ENCODE results near the gene POU2F3. TPM values are rescaled to one million over a fixed set of nuclear protein-coding genes. Genes with fewer than 3 reads are reported as not detected.

POU2F3 gene
- total and polyA plus RNA-seq, 2 of the 13 experiments (the other 11 are each of a cell fraction or from before 2014, with no cell fraction given), result not detected

DNA sequence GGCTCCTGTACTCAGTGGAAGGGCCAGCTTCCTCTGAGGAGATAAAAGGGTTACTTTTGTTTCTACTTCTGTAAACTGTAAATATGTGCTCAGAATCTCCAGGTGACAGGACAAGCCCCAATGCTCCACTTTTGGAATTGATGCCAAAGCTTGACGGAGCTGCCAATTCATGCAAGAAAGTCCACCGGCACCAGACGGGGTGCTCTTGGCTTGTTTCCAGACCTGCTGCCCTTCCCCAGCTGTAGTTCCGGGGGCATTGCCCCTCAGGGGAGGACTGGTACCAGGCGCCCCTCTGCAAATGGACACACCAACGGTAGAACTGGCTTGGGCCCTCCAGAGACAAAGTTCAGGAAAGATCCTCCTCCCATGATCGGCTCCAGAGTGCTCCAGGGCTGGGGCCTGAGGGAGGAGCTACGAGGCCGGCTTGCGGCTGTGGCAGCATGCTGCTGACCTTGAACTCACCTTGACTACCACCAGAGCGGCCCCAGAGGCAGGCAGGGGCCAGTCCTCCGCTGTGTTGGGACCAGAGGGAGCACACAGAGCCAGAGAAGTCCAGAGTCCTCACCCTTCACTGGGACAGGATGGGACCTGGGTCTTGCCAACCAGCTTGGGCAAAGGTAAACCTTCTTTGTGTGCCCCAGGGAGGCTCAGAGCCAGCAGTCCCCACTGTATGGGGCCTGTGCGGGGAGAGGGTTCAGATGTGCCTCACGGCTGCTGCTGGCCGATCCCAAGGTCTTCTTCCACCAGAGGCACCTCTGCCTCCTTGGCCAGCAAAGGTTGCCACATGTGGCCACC is 46.9 kb upstream of the POU2F3 start (continued):
- no peak for TF ChIP-seq NFE2L2 (IDR thresholded peaks at IDR 0.05; ENCODE audit: low read length)
- TF ChIP-seq ZBTB7B (CRISPR knock-in tag; IDR thresholded peaks at IDR 0.05), result peak; percentile 83
- TF ChIP-seq, protein P1, sequence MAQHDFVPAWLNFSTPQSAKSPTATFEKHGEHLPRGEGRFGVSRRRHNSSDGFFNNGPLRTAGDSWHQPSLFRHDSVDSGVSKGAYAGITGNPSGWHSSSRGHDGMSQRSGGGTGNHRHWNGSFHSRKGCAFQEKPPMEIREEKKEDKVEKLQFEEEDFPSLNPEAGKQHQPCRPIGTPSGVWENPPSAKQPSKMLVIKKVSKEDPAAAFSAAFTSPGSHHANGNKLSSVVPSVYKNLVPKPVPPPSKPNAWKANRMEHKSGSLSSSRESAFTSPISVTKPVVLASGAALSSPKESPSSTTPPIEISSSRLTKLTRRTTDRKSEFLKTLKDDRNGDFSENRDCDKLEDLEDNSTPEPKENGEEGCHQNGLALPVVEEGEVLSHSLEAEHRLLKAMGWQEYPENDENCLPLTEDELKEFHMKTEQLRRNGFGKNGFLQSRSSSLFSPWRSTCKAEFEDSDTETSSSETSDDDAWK (CRISPR knock-in tag; IDR thresholded peaks at IDR 0.05), result no peak
- TF ChIP-seq SAP130 (CRISPR knock-in tag; IDR thresholded peaks at IDR 0.05; ENCODE audit: low read depth), result peak; percentile 80
- TF ChIP-seq SOX5 (CRISPR knock-in tag; IDR thresholded peaks at IDR 0.05; ENCODE audit: borderline replicate concordance), result peak; percentile 67; the same call in 1 of the 2 replicates
- TF ChIP-seq, protein P2, sequence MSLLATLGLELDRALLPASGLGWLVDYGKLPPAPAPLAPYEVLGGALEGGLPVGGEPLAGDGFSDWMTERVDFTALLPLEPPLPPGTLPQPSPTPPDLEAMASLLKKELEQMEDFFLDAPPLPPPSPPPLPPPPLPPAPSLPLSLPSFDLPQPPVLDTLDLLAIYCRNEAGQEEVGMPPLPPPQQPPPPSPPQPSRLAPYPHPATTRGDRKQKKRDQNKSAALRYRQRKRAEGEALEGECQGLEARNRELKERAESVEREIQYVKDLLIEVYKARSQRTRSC (CRISPR knock-in tag; IDR thresholded peaks at IDR 0.05; ENCODE audit: low read depth), result 0 out of 2 replicates have a peak, but pooled peaks have one; percentile 51
- TF ChIP-seq REL (CRISPR knock-in tag; conservative IDR thresholded peaks at IDR 0.05), result no peak
- 0 out of 2 replicates have a peak, but pooled peaks have one; percentile 23 for TF ChIP-seq ARHGAP35 (CRISPR knock-in tag; IDR thresholded peaks at IDR 0.05; ENCODE audit: borderline replicate concordance)
- TF ChIP-seq, protein P3, sequence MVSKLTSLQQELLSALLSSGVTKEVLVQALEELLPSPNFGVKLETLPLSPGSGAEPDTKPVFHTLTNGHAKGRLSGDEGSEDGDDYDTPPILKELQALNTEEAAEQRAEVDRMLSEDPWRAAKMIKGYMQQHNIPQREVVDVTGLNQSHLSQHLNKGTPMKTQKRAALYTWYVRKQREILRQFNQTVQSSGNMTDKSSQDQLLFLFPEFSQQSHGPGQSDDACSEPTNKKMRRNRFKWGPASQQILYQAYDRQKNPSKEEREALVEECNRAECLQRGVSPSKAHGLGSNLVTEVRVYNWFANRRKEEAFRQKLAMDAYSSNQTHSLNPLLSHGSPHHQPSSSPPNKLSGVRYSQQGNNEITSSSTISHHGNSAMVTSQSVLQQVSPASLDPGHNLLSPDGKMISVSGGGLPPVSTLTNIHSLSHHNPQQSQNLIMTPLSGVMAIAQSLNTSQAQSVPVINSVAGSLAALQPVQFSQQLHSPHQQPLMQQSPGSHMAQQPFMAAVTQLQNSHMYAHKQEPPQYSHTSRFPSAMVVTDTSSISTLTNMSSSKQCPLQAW (CRISPR knock-in tag; IDR thresholded peaks at IDR 0.05), result no peak
- TF ChIP-seq, protein P4, sequence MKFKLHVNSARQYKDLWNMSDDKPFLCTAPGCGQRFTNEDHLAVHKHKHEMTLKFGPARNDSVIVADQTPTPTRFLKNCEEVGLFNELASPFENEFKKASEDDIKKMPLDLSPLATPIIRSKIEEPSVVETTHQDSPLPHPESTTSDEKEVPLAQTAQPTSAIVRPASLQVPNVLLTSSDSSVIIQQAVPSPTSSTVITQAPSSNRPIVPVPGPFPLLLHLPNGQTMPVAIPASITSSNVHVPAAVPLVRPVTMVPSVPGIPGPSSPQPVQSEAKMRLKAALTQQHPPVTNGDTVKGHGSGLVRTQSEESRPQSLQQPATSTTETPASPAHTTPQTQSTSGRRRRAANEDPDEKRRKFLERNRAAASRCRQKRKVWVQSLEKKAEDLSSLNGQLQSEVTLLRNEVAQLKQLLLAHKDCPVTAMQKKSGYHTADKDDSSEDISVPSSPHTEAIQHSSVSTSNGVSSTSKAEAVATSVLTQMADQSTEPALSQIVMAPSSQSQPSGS (CRISPR knock-in tag; IDR thresholded peaks at IDR 0.05), result peak; percentile 73
- no peak for TF ChIP-seq KAT2B (IDR thresholded peaks at IDR 0.05; ENCODE audit: borderline replicate concordance, low read depth, low read length)
- TF ChIP-seq YEATS4 (CRISPR knock-in tag; IDR thresholded peaks at IDR 0.05; ENCODE audit: borderline replicate concordance), result peak; percentile 53
- peak; percentile 99 for TF ChIP-seq RXRA (CRISPR knock-in tag; IDR thresholded peaks at IDR 0.05)
- TF ChIP-seq, protein P5, sequence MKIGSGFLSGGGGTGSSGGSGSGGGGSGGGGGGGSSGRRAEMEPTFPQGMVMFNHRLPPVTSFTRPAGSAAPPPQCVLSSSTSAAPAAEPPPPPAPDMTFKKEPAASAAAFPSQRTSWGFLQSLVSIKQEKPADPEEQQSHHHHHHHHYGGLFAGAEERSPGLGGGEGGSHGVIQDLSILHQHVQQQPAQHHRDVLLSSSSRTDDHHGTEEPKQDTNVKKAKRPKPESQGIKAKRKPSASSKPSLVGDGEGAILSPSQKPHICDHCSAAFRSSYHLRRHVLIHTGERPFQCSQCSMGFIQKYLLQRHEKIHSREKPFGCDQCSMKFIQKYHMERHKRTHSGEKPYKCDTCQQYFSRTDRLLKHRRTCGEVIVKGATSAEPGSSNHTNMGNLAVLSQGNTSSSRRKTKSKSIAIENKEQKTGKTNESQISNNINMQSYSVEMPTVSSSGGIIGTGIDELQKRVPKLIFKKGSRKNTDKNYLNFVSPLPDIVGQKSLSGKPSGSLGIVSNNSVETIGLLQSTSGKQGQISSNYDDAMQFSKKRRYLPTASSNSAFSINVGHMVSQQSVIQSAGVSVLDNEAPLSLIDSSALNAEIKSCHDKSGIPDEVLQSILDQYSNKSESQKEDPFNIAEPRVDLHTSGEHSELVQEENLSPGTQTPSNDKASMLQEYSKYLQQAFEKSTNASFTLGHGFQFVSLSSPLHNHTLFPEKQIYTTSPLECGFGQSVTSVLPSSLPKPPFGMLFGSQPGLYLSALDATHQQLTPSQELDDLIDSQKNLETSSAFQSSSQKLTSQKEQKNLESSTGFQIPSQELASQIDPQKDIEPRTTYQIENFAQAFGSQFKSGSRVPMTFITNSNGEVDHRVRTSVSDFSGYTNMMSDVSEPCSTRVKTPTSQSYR (CRISPR knock-in tag; IDR thresholded peaks at IDR 0.05; ENCODE audit: borderline replicate concordance), result peak; percentile 48; the same call in 1 of the 2 replicates
- TF ChIP-seq SALL1 (CRISPR knock-in tag; IDR thresholded peaks at IDR 0.05), result peak; percentile 93
- 0 out of 2 replicates have a peak, but pooled peaks have one; percentile 44 for TF ChIP-seq HOXA5 (CRISPR knock-in tag; IDR thresholded peaks at IDR 0.05)
- no peak for TF ChIP-seq SUZ12 (IDR thresholded peaks at IDR 0.05; ENCODE audit: low read depth, low read length)
- TF ChIP-seq, protein P6, sequence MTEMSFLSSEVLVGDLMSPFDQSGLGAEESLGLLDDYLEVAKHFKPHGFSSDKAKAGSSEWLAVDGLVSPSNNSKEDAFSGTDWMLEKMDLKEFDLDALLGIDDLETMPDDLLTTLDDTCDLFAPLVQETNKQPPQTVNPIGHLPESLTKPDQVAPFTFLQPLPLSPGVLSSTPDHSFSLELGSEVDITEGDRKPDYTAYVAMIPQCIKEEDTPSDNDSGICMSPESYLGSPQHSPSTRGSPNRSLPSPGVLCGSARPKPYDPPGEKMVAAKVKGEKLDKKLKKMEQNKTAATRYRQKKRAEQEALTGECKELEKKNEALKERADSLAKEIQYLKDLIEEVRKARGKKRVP (CRISPR knock-in tag; IDR thresholded peaks at IDR 0.05), result no peak
- TF ChIP-seq ISX (CRISPR knock-in tag; conservative IDR thresholded peaks at IDR 0.05), result no peak
- TF ChIP-seq, protein P7, sequence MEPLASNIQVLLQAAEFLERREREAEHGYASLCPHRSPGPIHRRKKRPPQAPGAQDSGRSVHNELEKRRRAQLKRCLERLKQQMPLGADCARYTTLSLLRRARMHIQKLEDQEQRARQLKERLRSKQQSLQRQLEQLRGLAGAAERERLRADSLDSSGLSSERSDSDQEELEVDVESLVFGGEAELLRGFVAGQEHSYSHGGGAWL (CRISPR knock-in tag; IDR thresholded peaks at IDR 0.05), result peak; percentile 51; the same call in 1 of the 2 replicates
